Measurements from ENCODE around the gene GALNT11. TPM values are rescaled to one million over a fixed set of nuclear protein-coding genes. Genes with fewer than 3 reads are reported as not detected.
A peak's percentile ranks its signal among the peaks of the same experiment; 100 is the strongest.
"Not testable (repeated sequence)": the region's sequence is repeated elsewhere in the genome, so short reads cannot be mapped to it uniquely, and the experiment has no call there.

Gene GALNT11
- total RNA-seq, 1 experiment from 2014 or later: 24.1 TPM

- not testable (repeated sequence) for H3K27me3 ChIP-seq (ENCODE audit: insufficient read depth, low read length); H2BK15ac ChIP-seq (ENCODE audit: low read depth, low read length); H4K8ac ChIP-seq (replicated peaks; ENCODE audit: insufficient read length, low read depth, low read length); H3K27ac ChIP-seq (ENCODE audit: insufficient read length, low read depth, low read length); H3K9me3 ChIP-seq (ENCODE audit: control insufficient read depth, low read depth, low read length); H3T11ph ChIP-seq (ENCODE audit: low read length); H3K4me2 ChIP-seq (ENCODE audit: insufficient read depth, insufficient read length, low read length); H3K4ac ChIP-seq (ENCODE audit: low read depth, low read length); H3K23me2 ChIP-seq (ENCODE audit: insufficient read length, low read depth, low read length, poor library complexity, severe bottlenecking); H2BK120ac ChIP-seq (ENCODE audit: low read depth, low read length, poor library complexity, severe bottlenecking); H4K5ac ChIP-seq (ENCODE audit: insufficient read length, low read depth, low read length); H2AFZ ChIP-seq (ENCODE audit: low read length); H3K56ac ChIP-seq (ENCODE audit: insufficient read length, low read depth, low read length); H3K79me2 ChIP-seq (ENCODE audit: insufficient read depth, low read length); H3K27me3 Mint-ChIP-seq (ENCODE audit: low read depth); H2AK5ac ChIP-seq (ENCODE audit: insufficient read length, low read length); H2BK5ac ChIP-seq (ENCODE audit: insufficient read length, low read length); H4K91ac ChIP-seq (ENCODE audit: insufficient read length, low read depth, low read length); H3K79me1 ChIP-seq (ENCODE audit: insufficient read depth, low read depth, low read length, poor library complexity, severe bottlenecking); H3K23ac ChIP-seq (ENCODE audit: insufficient read length, low read depth, low read length); H2BK12ac ChIP-seq (ENCODE audit: insufficient read length, low read depth, low read length); H3K9ac ChIP-seq (ENCODE audit: extremely low read depth, insufficient read length, low read length); H3K14ac ChIP-seq (ENCODE audit: insufficient read depth, low read length); H3K18ac ChIP-seq (ENCODE audit: insufficient read length, low read depth, low read length); H3K4me1 ChIP-seq (ENCODE audit: insufficient read depth, low read length); DNase-seq; H4K20me1 ChIP-seq (ENCODE audit: control insufficient read depth, insufficient read depth, insufficient read length); H3K4me3 Mint-ChIP-seq; H2BK20ac ChIP-seq (ENCODE audit: low read depth, low read length, poor library complexity, severe bottlenecking)
- Mint-ChIP-seq H3K36me3 (ENCODE audit: insufficient read depth in 1 of 3, low read depth in 3 of 3) (peaks cover 54 to 82% (median 63%) of the 10 kb centered on the region in 3 experiments), H3K27ac (0 out of 7 replicates have a peak overlapping the region, but pooled peaks of 1 of the 3 experiments have one; percentile 87), H3K4me1 (peaks cover 14 to 18% of the 10 kb centered on the region in 2 experiments), H3K9me3 (peaks cover 72 to 80% of the 10 kb centered on the region in 2 experiments)
- WGBS (ENCODE audit: extremely low coverage, insufficient read length, low lambda C conversion rate): no CpG with 5 or more reads among the region's 10 CpGs
Measured at GRCh38 chr7:152065800-152066344, 40.4 kb downstream of the GALNT11 start.
